AG09319 (cell line): ENCODE measurements around the gene RNASE9.
A peak's percentile ranks its signal among the peaks of the same experiment; 100 is the strongest.

ENCODE experiments used
- DNase-seq: peaks from one replicate; pipeline ENCODE4 v3.0.0-alpha.2; 2010; ENCODE audit warnings: low read depth; ENCODE audit errors: extremely low read depth
- TF ChIP-seq, protein P1 (sequence below): IDR thresholded peaks from 2 replicates; pipeline ENCODE4 v1.5.1; 2011; ENCODE audit warnings: low read depth, mild to moderate bottlenecking, inconsistent platforms, low read length, moderate library complexity

The RNASE9 gene

DNA sequence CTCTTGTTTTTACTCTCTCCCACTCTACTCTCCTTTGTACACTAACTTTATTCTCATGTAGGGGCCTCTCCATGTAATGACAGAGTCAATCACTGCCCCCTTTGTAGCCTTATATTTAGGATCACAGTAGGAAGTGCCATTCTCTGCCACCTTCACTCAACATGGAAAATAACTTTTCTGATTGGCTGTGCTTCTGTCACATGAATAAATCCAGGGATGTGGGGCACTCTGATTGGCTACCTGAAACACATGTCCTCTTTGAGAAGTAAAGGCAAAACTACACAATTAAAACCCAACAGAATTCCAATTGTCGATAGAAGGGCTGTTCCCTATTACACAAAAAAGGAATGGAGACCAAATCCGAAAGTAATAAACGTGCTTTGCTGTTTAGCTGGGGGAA is at the start of gene RNASE9:
Gene RNASE9 (minus strand): TSS at position 87 of the 400 bp plus-strand sequence.
- TF ChIP-seq, protein P1, sequence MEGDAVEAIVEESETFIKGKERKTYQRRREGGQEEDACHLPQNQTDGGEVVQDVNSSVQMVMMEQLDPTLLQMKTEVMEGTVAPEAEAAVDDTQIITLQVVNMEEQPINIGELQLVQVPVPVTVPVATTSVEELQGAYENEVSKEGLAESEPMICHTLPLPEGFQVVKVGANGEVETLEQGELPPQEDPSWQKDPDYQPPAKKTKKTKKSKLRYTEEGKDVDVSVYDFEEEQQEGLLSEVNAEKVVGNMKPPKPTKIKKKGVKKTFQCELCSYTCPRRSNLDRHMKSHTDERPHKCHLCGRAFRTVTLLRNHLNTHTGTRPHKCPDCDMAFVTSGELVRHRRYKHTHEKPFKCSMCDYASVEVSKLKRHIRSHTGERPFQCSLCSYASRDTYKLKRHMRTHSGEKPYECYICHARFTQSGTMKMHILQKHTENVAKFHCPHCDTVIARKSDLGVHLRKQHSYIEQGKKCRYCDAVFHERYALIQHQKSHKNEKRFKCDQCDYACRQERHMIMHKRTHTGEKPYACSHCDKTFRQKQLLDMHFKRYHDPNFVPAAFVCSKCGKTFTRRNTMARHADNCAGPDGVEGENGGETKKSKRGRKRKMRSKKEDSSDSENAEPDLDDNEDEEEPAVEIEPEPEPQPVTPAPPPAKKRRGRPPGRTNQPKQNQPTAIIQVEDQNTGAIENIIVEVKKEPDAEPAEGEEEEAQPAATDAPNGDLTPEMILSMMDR, result no peak
- no peak for DNase-seq

GRCh38 chr14:20610002-20610765 is 49.3 kb upstream of the RNASE9 start:
- TF ChIP-seq, protein P1, result no peak
- peak; percentile 44 for DNase-seq

GRCh38 chr14:20609215-20610001 is 48.6 kb upstream of the RNASE9 start:
- TF ChIP-seq, protein P1, result peak; percentile 97
- DNase-seq, result peak; percentile 74

DNA sequence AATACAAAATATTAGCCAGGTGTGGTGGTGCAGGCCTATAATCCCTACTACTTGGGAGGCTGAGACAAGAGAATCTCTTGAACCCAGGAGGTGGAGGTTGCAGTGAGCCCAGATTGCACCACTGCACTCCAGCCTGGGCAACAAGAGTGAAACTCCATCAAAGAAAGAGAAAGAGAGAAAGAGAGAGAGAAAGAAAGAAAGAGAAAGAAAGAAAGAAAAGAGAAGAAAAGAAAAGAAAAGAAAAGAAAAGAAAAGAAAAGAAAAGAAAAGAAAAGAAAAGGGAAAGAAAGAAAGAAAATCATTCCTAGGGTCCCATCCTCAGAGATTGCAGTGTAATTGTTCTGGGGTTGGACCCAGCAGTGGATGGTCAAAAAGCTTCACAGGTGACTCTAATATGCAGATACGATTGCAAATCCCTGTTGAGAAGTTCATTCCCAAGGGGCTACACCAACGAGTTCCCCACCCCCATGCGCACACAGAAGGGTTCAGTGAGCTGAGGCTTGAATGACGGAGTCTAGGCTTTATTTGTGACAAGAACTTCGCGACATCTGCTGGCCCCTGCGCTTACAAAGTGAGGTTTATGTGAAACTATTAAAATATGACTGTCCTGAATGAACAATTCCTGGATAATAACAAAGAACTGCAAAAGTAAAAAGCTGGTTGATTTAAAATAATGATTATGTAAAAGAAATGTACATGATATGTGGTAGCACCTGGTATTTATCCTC is 47.7 kb upstream of the RNASE9 start:
- DNase-seq, result no peak
- TF ChIP-seq, protein P1, result no peak

- DNase-seq, result no peak
Observed at GRCh38 chr14:20607617-20608016, 46.8 kb upstream of the RNASE9 start.

GRCh38 chr14:20606902-20607242 is 46.0 kb upstream of the RNASE9 start:
- TF ChIP-seq, protein P1, result no peak
- no peak for DNase-seq

More at GRCh38 chr14:20607617-20608016, 46.8 kb upstream of the RNASE9 start:
- TF ChIP-seq, protein P1, result no peak
